GM12875 (cell line): ENCODE measurements around the gene OR8D4.

Source experiments
- H3K4me3 ChIP-seq: one replicate; pipeline ENCODE4 v1.5.1; 2011; ENCODE audit warnings: low read depth, low read length, control low read depth
- TF ChIP-seq, protein P1 (sequence below): IDR thresholded peaks from 2 replicates; pipeline ENCODE4 v1.5.1; 2011; ENCODE audit warnings: low read depth, mild to moderate bottlenecking, control low read depth, inconsistent platforms, low read length, moderate library complexity, borderline replicate concordance; ENCODE audit not compliant: insufficient read depth

The OR8D4 gene

DNA sequence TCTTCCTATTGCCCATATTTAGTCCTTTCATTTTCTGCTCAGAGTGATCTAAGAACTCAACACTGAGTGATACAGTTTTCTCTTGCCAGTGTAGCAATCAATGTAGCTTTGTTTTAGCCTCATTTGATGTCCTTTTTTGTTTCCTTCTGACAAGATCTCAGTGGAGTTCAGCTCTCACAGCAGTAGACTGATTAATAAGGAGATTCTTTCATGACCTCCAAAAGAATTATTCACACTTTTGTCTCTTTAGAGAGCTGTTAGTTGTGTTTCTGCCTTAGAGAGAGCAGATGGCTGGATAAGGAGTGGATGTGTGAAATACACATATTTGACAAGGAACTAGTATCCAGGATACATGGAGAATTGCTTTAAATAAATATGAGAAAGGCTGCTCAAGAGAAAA lies 9.9 kb upstream of the OR8D4 start:
- TF ChIP-seq, protein P1, sequence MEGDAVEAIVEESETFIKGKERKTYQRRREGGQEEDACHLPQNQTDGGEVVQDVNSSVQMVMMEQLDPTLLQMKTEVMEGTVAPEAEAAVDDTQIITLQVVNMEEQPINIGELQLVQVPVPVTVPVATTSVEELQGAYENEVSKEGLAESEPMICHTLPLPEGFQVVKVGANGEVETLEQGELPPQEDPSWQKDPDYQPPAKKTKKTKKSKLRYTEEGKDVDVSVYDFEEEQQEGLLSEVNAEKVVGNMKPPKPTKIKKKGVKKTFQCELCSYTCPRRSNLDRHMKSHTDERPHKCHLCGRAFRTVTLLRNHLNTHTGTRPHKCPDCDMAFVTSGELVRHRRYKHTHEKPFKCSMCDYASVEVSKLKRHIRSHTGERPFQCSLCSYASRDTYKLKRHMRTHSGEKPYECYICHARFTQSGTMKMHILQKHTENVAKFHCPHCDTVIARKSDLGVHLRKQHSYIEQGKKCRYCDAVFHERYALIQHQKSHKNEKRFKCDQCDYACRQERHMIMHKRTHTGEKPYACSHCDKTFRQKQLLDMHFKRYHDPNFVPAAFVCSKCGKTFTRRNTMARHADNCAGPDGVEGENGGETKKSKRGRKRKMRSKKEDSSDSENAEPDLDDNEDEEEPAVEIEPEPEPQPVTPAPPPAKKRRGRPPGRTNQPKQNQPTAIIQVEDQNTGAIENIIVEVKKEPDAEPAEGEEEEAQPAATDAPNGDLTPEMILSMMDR: no peak
- H3K4me3 ChIP-seq: no peak overlapping the region

DNA sequence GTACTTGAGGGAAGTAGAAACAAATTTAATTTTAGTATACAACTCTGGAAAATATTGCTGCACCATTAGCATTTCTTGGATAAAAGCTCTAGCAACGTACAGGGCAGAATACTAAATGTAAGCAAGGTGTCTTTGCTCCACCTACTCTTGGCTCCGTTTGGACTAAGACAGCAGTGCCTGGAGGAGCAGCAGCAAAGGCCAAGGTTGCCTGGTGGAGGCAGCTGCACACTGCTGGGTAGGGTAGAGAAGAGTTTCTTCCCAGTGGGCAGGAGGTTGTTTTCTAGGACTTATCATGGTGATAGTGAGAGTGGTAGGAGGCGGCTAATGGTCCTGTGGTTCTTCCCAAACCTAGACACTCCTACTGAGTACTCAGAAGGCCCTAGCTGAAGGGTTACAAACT lies 2.2 kb upstream of the OR8D4 start:
- no peak overlapping the region for H3K4me3 ChIP-seq
- TF ChIP-seq, protein P1: no peak

DNA sequence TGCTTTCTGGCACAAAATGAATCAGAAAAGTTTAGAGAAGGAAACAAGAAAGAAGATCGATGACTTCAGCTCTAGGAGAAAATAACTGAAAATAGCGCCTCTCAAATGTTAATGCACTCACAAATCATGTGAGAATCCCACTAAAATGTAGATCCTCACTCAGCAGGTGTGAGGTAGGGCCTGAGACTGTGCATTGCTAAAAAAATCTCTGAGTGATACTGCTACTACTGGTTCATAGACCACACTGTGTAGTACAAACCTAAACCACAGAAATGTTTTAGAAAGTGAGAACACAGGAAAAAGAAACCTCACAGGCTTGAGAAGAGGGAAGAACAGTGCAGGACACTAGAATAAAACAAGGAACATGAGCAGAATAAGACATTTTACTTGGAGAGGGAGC lies 2.0 kb downstream of the OR8D4 start:
- no peak overlapping the region for H3K4me3 ChIP-seq
- TF ChIP-seq, protein P1: no peak

DNA sequence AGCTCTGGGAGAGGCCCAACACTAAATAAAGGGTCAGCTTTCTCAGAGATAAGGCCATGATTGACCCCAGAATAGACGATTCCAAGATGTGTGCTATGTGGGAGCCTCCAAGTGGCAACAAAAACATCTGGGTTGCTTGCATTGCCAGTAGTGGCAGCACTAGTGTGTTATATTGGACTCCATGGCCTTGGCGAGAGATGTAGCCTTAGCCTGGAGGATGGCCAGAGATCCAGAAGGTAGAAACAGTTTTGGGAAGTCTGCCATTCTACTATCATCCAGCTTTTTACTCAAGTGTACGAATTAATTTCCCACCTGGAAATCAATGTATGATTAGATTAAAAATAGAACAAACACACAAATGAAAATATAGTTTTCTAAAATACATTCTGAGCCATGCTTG lies 3.0 kb downstream of the OR8D4 start:
- TF ChIP-seq, protein P1: no peak
- no peak overlapping the region for H3K4me3 ChIP-seq

DNA sequence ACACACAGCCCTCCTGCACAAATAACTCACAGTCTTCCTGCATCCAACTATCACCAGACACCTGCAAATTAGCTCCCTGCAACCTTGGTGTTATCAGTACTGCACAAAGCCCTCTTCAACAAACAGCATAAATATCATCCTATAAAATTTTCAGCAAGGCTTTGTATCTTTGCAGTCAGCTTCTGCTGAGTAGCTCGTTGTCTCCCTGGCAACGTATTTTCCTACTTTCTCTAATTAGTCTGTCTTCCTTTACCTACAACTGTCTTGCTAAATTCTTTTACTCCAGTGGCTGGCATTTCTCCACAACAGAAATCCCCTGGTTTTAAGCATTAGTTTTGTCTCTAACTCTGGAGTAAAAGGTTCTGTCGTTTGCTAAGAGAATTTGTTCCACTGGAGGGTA lies 3.9 kb downstream of the OR8D4 start:
- TF ChIP-seq, protein P1: no peak
- H3K4me3 ChIP-seq: no peak overlapping the region

DNA sequence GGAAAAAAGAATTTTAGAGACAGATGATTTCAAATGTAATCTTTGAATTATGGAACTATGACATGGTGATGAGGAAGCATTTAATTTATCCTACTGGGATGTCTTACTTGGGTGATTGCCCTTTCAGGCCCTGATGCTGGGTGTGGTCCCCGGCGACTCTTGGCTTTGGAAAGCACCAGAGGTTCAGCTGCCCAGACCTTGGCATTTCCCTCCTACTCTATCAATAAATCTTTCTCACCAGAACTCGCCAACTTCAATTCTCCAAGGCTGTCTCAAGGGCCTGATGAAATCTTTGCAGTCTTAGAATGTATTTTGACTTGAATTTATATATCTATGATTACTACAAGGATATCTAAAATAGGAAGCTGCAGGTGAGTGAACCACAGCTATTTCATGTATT lies 19.0 kb downstream of the OR8D4 start:
- no peak overlapping the region for H3K4me3 ChIP-seq
- TF ChIP-seq, protein P1: no peak

DNA sequence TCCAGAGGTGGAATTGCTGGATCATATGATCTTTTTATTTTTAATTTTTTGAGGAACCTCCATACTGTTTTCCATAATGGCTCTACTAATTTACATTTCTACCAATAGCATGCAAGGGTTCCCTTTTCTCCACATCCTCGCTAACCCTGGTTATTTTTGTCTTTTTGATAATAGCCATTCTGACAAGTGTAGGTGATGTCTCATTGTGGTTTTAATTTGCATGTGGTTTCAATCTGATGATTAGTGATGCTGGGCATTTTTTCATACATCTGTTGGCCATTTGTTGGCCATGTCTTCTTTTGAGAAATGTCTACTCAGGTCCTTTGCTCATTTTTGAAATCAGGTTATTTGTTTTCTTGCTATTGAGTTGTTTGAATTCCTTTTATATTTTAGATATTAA lies 22.1 kb downstream of the OR8D4 start:
- TF ChIP-seq, protein P1: no peak
- H3K4me3 ChIP-seq: no peak overlapping the region
